Fibroblast of lung (primary cell): ENCODE results near the gene COG2. TPM values are rescaled to one million over a fixed set of nuclear protein-coding genes. Genes with fewer than 3 reads are reported as not detected.
"Not testable (repeated sequence)": the region's sequence is repeated elsewhere in the genome, so short reads cannot be mapped to it uniquely, and the experiment has no call there.

ENCODE experiments used
- DNase-seq, 2 donors: peaks; one replicate each; pipeline versions ENCODE4 v3.0.0 to v3.0.0-alpha.2; 2010; ENCODE audit warnings: low read depth in 2 of 2
- H2AFZ ChIP-seq: 2 replicates; pipeline ENCODE4 v1.5.1; 2012; ENCODE audit warnings: low read length, control low read depth, inconsistent platforms
- H3K27ac ChIP-seq: 2 replicates; pipeline ENCODE4 v1.5.1; 2011; ENCODE audit warnings: low read length, control low read depth; ENCODE audit not compliant: insufficient read depth
- H3K27me3 ChIP-seq: 2 replicates; pipeline ENCODE4 v1.5.1; 2011; ENCODE audit warnings: mild to moderate bottlenecking, low read length; ENCODE audit not compliant: control insufficient read depth, insufficient read depth
- H3K36me3 ChIP-seq: 2 replicates; pipeline ENCODE4 v1.5.1; 2011; ENCODE audit warnings: low read length; ENCODE audit not compliant: control insufficient read depth, insufficient read depth
- H3K4me1 ChIP-seq: 2 replicates; pipeline ENCODE4 v1.5.1; 2011; ENCODE audit warnings: low read length; ENCODE audit not compliant: control insufficient read depth, insufficient read depth; ENCODE audit errors: extremely low read depth
- H3K4me2 ChIP-seq: 2 replicates; pipeline ENCODE4 v1.5.1; 2011; ENCODE audit warnings: low read length, control low read depth; ENCODE audit not compliant: insufficient read depth; ENCODE audit errors: extremely low read depth
- H3K4me3 ChIP-seq, 4 experiments: fragments of 200-600 bp in 1 of 4; sonication (generic) in 1 of 4; replicated peaks in 1 of 4; 2 replicates each; pipeline ENCODE4 v1.5.1; 2011 to 2016; ENCODE audit warnings: low read length in 4 of 4, low read depth in 3 of 4, mild to moderate bottlenecking in 3 of 4, control low read depth in 2 of 4, inconsistent platforms in 1 of 4, mixed read lengths in 1 of 4; ENCODE audit not compliant: insufficient read depth in 1 of 4; ENCODE audit errors: control extremely low read depth in 1 of 4
- H3K79me2 ChIP-seq: 2 replicates; pipeline ENCODE4 v1.5.1; 2012; ENCODE audit warnings: mild to moderate bottlenecking, low read length, inconsistent platforms; ENCODE audit not compliant: control insufficient read depth, insufficient read depth
- H3K9ac ChIP-seq: 2 replicates; pipeline ENCODE4 v1.5.1; 2011; ENCODE audit warnings: mild to moderate bottlenecking, low read length, control low read depth; ENCODE audit not compliant: insufficient read depth
- H3K9me3 ChIP-seq: 2 replicates; pipeline ENCODE4 v1.5.1; 2012; ENCODE audit warnings: low read depth, low read length; ENCODE audit not compliant: control insufficient read depth, insufficient read depth
- H4K20me1 ChIP-seq: 2 replicates; pipeline ENCODE4 v1.5.1; 2011; ENCODE audit warnings: low read length; ENCODE audit not compliant: control insufficient read depth, insufficient read depth; ENCODE audit errors: extremely low read depth
- EZH2 ChIP-seq: IDR thresholded peaks from 2 replicates; pipeline ENCODE4 v1.5.1; 2012; ENCODE audit warnings: low read length, control low read depth, mild to moderate bottlenecking; ENCODE audit errors: missing control alignments
- polyA plus RNA-seq, 2 donors: library from polyadenylated mRNA; depleted of rRNA in 1 of 2; stranded (reverse) in 1 of 2; unstranded in 1 of 2; fragments of >200 nt; gene quantifications; 2 replicates each; pipeline ENCODE4 v1.2.1, GENCODE V29; 2011 to 2012; ENCODE audit warnings: missing spikeins in 1 of 2
- total RNA-seq: library from RNA; depleted of rRNA; stranded (reverse); fragments of >200 nt; gene quantifications from 2 replicates; pipeline ENCODE4 v1.2.1, GENCODE V29; 2014
- TF ChIP-seq, protein P1 (sequence below), 2 donors: IDR thresholded peaks in 1 of 2; conservative IDR thresholded peaks in 1 of 2; 1 replicate in 1 of 2; 2 replicates in 1 of 2; pipeline ENCODE4 v1.5.1; 2011 to 2012; ENCODE audit warnings: low read length in 2 of 2, control low read depth in 1 of 2, inconsistent platforms in 1 of 2, low read depth in 1 of 2, mild to moderate bottlenecking in 1 of 2

Gene COG2
- total and polyA plus RNA-seq, 2 donors (not counting 1 experiment from before 2014, with no cell fraction given): 15.4 to 21.5 TPM

GRCh38 chr1:230599926-230600656, 42.2 kb upstream of the COG2 start:
- H3K27me3 ChIP-seq: no peaks in the 10 kb centered on the region
- DNase-seq: peak in 1 of 2 donors; percentile 6
- no peaks in the 10 kb centered on the region for H4K20me1 ChIP-seq
- no peak overlapping the region for H2AFZ ChIP-seq
- no peak overlapping the region for H3K27ac ChIP-seq
- TF ChIP-seq, protein P1, sequence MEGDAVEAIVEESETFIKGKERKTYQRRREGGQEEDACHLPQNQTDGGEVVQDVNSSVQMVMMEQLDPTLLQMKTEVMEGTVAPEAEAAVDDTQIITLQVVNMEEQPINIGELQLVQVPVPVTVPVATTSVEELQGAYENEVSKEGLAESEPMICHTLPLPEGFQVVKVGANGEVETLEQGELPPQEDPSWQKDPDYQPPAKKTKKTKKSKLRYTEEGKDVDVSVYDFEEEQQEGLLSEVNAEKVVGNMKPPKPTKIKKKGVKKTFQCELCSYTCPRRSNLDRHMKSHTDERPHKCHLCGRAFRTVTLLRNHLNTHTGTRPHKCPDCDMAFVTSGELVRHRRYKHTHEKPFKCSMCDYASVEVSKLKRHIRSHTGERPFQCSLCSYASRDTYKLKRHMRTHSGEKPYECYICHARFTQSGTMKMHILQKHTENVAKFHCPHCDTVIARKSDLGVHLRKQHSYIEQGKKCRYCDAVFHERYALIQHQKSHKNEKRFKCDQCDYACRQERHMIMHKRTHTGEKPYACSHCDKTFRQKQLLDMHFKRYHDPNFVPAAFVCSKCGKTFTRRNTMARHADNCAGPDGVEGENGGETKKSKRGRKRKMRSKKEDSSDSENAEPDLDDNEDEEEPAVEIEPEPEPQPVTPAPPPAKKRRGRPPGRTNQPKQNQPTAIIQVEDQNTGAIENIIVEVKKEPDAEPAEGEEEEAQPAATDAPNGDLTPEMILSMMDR (conservative IDR thresholded peaks at IDR 0.05 in 1 of 2, IDR thresholded peaks at IDR 0.05 in 1 of 2; ENCODE audit: low read depth in 1 of 2, low read length in 2 of 2): no peak
- no peak for TF ChIP-seq EZH2
- H3K4me2 ChIP-seq: no peak overlapping the region
- H3K4me3 ChIP-seq: no peak overlapping the region
- H3K36me3 ChIP-seq: no peaks in the 10 kb centered on the region
- no peaks in the 10 kb centered on the region for H3K9me3 ChIP-seq
- no peaks in the 10 kb centered on the region for H3K4me1 ChIP-seq
- no peak overlapping the region for H3K9ac ChIP-seq
- no peaks in the 10 kb centered on the region for H3K79me2 ChIP-seq

GRCh38 chr1:230600657-230601400, 41.5 kb upstream of the COG2 start:
- H3K4me2 ChIP-seq, H3K27ac ChIP-seq, H3K27me3 ChIP-seq, H3K79me2 ChIP-seq, H3K36me3 ChIP-seq, H3K9me3 ChIP-seq, DNase-seq, H3K4me3 ChIP-seq, H3K9ac ChIP-seq, H2AFZ ChIP-seq, H4K20me1 ChIP-seq, H3K4me1 ChIP-seq: not testable (repeated sequence)

- no peaks in the 10 kb centered on the region for H3K79me2 ChIP-seq
- no peak for DNase-seq
- no peaks in the 10 kb centered on the region for H3K9me3 ChIP-seq
- H3K36me3 ChIP-seq: no peaks in the 10 kb centered on the region
- H4K20me1 ChIP-seq: no peaks in the 10 kb centered on the region
- no peak overlapping the region for H2AFZ ChIP-seq
- H3K9ac ChIP-seq: no peak overlapping the region
- H3K4me2 ChIP-seq: no peak overlapping the region
- H3K4me1 ChIP-seq: no peaks in the 10 kb centered on the region
- no peaks in the 10 kb centered on the region for H3K27me3 ChIP-seq
- H3K4me3 ChIP-seq: no peak overlapping the region
- TF ChIP-seq, protein P1 (conservative IDR thresholded peaks at IDR 0.05 in 1 of 2, IDR thresholded peaks at IDR 0.05 in 1 of 2; ENCODE audit: low read depth in 1 of 2, low read length in 2 of 2): no peak
- no peak for TF ChIP-seq EZH2
- H3K27ac ChIP-seq: no peak overlapping the region
Observed at GRCh38 chr1:230609208-230609607, 33.1 kb upstream of the COG2 start.
